Fibroblast of peridontal ligament (primary cell): ENCODE data around the gene SKIC2.
A peak's percentile ranks its signal among the peaks of the same experiment; 100 is the strongest.
"Not testable (repeated sequence)": the region's sequence is repeated elsewhere in the genome, so short reads cannot be mapped to it uniquely, and the experiment has no call there.

ENCODE experiments used
- DNase-seq: peaks from one replicate; pipeline ENCODE4 v3.0.0-alpha.2; 2010; ENCODE audit errors: extremely low read depth

The SKIC2 gene

DNA sequence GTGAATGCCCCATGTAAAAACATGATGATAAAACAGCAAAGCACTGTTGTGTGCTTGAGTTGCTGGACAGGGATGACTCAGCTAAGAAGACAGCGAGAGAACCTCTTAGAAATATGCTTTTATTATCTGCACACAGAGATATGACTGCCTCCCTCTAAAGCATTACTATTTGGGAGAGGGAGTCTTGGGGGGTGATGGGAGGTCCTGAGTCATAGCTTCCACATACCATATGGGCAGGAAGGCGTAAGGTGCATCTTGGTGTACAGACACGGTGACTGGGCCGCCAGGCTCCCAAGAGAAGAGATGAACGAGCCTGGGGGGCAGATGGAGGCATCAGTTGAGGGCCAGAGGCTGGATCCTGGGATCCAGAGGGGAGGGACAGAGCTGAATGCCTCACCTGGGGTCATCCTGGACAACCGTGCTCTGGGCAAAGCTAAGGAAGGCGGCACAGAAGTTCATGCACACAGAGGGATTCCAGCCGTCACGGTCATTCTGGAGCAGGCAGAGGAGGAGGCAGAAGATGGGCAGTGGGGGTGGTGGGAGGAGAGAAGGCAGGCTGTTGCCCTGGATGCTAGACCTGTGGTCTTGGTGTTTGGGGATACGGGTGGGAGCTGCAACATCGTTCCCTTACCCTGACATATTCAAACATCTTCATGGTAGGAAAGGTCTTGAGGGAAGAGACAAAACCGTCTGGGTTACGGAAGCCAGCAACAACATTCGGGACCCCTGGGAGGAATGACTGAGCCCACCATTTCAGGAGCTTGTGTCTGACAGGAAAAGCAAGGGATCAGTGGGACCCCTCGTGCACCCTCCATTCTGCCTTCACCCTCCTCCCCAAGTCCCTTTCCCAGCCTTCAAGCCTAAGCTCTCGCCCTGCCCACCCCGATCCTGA, 11.0 kb downstream of the SKIC2 start:
- peak; percentile 9 for DNase-seq

- peak; percentile 17 for DNase-seq
Measured at GRCh38 chr6:31970604-31971271, 11.8 kb downstream of the SKIC2 start.

- DNase-seq: no peak
Measured at GRCh38 chr6:31971279-31971992, 12.5 kb downstream of the SKIC2 start.

DNA sequence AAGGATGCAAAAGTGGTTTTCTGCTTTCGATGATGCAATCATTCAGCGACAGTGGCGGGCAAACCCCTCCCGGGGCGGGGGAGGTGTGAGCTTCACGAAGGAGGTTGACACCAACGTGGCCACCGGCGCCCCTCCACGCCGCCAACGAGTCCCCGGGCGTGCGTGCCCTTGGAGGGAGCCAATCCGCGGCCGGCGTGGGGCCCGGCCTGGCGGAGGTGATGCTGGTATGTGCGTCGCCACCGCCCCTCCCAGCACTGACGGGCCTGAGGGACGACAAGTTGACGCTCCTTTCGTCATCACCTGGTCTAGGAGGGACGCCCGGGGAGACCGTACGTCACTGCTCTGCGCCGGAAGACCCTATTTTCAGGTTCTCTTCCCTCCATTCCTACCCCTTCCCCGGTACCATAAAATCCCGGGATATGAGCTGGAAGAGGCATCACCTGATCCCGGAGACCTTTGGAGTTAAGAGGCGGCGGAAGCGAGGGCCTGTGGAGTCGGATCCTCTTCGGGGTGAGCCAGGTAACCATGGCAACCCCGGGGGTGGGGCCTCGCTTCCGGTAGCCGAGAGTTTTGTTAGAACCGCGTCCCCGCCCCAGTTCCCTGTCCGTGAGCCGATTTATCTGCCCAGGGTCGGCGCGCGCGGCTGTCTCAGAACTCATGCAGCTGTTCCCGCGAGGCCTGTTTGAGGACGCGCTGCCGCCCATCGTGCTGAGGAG, 13.2 kb downstream of the SKIC2 start, which contains the start of gene DXO:
Gene DXO, minus strand, starts transcription at position 146 of the 716 bp plus-strand sequence. CDS start 463 bp downstream, outside the sequence.
- peak; percentile 98 for DNase-seq

- DNase-seq: peak; percentile 60
Measured at GRCh38 chr6:31972709-31973350, 13.9 kb downstream of the SKIC2 start.

DNA sequence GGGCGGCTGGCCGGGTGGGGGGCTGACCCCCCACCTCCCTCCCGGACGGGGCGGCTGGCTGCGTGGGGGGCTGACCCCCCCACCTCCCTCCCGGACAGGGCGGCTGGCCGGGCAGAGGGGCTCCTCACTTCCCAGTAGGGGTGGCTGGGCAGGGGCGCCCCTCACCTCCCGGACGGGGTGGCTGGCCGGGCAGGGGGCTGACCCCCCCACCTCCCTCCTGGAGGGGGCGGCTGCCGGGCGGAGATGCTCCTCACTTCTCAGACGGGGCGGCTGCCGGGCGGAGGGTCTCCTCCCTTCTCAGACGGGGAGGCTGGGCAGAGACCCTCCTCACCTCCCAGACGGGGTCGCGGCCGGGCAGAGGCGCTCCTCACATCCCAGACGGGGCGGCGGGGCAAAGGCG, 17.1 kb downstream of the SKIC2 start:
- DNase-seq: not testable (repeated sequence)

DNA sequence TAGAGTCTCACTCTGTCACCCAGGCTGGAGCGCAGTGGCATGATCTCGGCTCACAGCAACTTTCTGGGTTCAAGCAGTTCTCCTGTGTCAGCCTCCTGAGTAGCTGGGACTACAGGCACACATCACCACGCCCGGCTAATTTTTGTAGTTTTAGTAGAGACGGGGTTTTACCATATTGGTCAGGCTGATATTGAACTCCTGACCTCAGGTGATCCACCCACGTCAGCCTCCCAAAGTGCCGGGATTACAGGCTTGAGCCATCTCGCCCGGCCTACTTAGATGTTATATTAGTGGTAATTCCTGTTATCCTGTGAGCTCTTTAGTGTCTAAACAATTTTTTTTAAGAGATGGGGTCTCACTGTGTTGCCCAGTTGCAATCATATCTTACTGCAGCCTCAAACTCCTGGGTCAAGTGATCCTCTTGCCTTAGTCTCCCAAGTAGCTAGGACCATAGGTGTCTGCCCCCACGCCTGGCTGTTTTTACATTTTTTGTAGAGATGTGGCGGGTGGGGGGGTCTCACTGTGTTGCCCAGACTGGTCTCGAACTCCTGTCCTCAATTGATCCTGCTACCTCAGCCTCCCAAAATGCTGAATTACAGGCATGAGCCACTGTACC, 18.9 kb downstream of the SKIC2 start:
- DNase-seq: no peak

DNA sequence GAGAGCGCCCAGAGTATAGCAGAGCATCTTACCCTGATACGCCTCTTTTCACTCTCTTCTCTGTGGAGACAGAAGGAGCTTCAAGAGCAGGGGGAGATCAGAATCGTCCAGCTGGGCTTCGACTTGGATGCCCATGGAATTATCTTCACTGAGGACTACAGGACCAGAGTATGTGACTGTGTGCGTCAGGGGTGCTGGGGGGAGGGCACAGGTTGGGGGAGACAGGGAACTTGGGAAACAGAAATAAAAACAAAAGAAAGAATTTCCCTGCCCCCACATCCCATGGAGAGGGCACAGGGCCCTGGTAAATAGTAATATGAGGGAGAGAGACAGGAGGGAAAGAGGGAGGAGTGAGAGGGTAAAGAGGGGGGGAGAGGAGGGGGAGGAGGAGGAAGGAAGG, 19.9 kb downstream of the SKIC2 start:
- no peak for DNase-seq

DNA sequence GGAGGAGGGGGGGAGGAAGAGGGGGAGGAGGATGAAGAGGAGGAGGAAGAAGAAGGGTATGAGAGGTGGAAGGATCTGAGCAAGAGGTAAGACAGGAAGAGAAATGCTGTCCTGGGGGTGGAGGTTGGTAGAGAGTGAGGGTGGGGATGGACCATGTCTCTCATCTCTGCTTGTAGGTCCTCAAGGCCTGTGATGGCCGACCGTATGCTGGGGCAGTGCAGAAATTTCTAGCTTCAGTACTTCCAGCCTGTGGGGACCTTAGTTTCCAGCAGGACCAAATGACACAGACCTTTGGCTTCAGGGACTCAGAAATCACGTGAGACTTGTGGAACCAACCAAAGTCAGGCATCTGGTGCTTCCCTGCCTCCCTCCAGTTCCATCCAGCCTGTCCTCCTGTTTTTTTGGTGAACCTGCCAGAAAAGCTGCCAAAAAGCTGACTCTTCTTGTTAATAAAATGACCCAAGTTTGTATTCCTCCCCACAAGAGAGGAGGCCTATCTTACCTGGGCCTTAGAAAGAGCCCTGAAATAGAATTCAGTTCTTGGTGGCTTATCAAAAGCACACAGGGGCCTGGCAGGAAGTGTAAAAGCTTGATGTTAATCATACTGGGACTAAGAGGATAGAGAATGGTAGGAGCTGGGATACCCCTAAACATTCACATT, 20.4 kb downstream of the SKIC2 start:
- no peak for DNase-seq

- DNase-seq: not testable (repeated sequence)
Measured at GRCh38 chr6:31980195-31980876, 21.4 kb downstream of the SKIC2 start.

- not testable (repeated sequence) for DNase-seq
Measured at GRCh38 chr6:31980998-31981397, 22.0 kb downstream of the SKIC2 start.

DNA sequence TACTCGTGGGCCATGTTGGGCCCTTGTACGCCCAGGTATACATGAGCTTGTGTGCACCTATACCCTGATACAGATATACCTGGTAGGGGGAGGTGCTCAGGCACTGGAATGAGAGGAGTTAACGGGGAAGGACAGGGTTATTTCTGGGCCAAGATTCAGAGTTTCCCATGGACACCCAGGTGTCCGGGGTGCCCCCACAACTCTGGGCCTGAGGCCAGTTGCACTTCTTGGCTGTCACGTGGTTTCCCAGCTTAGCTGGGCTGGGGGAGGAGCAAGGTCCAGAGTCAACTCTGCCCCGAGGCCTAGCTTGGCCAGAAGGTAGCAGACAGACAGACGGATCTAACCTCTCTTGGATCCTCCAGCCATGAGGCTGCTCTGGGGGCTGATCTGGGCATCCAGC, 22.8 kb downstream of the SKIC2 start, which contains the start of gene C4A:
Gene C4A, plus strand, starts transcription at position 314 of the 400 bp plus-strand sequence. Its CDS starts 51 bp downstream, at position 365.
- not testable (repeated sequence) for DNase-seq

DNA sequence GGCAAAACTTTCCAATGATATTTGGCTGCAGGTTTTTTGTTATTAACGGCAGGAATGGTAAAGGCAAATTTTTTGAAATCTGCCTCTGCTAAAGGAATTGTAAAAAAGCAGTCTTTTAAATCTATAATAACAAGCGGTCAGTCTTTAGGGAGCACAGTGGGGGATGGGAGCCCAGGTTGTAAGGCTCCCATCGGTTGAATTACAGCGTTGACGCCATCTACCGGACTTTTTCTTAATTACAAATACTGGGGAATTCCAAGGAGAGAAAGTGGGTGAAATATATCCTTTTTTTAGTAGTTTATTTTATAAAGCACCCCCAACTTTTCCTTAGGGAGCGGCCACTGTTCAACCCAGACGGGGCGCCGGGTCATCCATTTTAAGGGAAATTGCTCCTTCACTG, 30.4 kb downstream of the SKIC2 start:
- not testable (repeated sequence) for DNase-seq

- DNase-seq: not testable (repeated sequence)
Measured at GRCh38 chr6:31994421-31994820, 35.4 kb downstream of the SKIC2 start.

GRCh38 chr6:31996385-31996784, 37.4 kb downstream of the SKIC2 start:
- not testable (repeated sequence) for DNase-seq

- DNase-seq: not testable (repeated sequence)
Measured at GRCh38 chr6:32002546-32003268, 43.7 kb downstream of the SKIC2 start.

GRCh38 chr6:32003301-32003700, 44.3 kb downstream of the SKIC2 start:
- DNase-seq: not testable (repeated sequence)

- DNase-seq: not testable (repeated sequence)
Measured at GRCh38 chr6:32004393-32004792, 45.4 kb downstream of the SKIC2 start.
